DOHH2 (cell line): ENCODE data around the gene PRRT1.

Experiments used
- H3F3A ChIP-seq: fragments of 200-600 bp; sonication (generic), shearing (Covaris generic); 2 replicates; pipeline ENCODE4 v1.6.0; 2016; ENCODE audit warnings: antibody characterized with exemption, mild to moderate bottlenecking; ENCODE audit not compliant: control insufficient read depth, insufficient read depth
- H3K27ac ChIP-seq: fragments of 200-600 bp; sonication (generic); 2 replicates; pipeline ENCODE4 v1.5.1; 2014; ENCODE audit warnings: low read depth, mild to moderate bottlenecking, low read length, moderate library complexity
- H3K27me3 ChIP-seq: fragments of 200-600 bp; sonication (generic); 2 replicates; pipeline ENCODE4 v1.6.1; 2014; ENCODE audit warnings: mild to moderate bottlenecking, low read length, mixed read lengths; ENCODE audit not compliant: control insufficient read depth
- H3K36me3 ChIP-seq: fragments of 200-600 bp; sonication (generic); 2 replicates; pipeline ENCODE4 v1.6.1; 2014; ENCODE audit warnings: mild to moderate bottlenecking, low read length, moderate library complexity, mixed read lengths; ENCODE audit not compliant: control insufficient read depth
- H3K4me1 ChIP-seq: fragments of 200-600 bp; sonication (generic); 2 replicates; pipeline ENCODE4 v1.6.1; 2014; ENCODE audit warnings: mild to moderate bottlenecking, low read length, mixed read lengths; ENCODE audit not compliant: control insufficient read depth
- H3K4me2 ChIP-seq: fragments of 200-600 bp; sonication (generic); 2 replicates; pipeline ENCODE4 v1.6.0; 2014; ENCODE audit warnings: mild to moderate bottlenecking, low read length, moderate library complexity
- H3K4me3 ChIP-seq: fragments of 200-600 bp; sonication (generic); 2 replicates; pipeline ENCODE4 v1.5.1; 2014; ENCODE audit warnings: mild to moderate bottlenecking, low read length, mixed read lengths
- H3K79me2 ChIP-seq: fragments of 200-600 bp; sonication (generic); 2 replicates; pipeline ENCODE4 v1.6.1; 2014; ENCODE audit warnings: mild to moderate bottlenecking, low read length, mixed read lengths; ENCODE audit not compliant: control insufficient read depth
- H3K9me2 ChIP-seq: fragments of 200-600 bp; sonication (generic); replicated peaks from 2 replicates; pipeline ENCODE4 v1.6.1; 2014; ENCODE audit warnings: mild to moderate bottlenecking, low read length, mixed read lengths; ENCODE audit not compliant: control insufficient read depth
- H3K9me3 ChIP-seq: fragments of 200-600 bp; sonication (generic); 2 replicates; pipeline ENCODE4 v1.6.1; 2014; ENCODE audit warnings: antibody characterized with exemption, low read length, mixed read lengths; ENCODE audit not compliant: control insufficient read depth, insufficient read depth
- H4K20me1 ChIP-seq: fragments of 200-600 bp; sonication (generic); 2 replicates; pipeline ENCODE4 v1.6.0; 2014; ENCODE audit warnings: low read depth, mild to moderate bottlenecking, antibody characterized with exemption, low read length, moderate library complexity; ENCODE audit not compliant: control insufficient read depth, insufficient read depth
- EZH2phosphoT487 ChIP-seq: fragments of 200-600 bp; sonication (generic); IDR thresholded peaks from 2 replicates; pipeline ENCODE4 v1.6.1; 2017; ENCODE audit warnings: borderline replicate concordance, mild to moderate bottlenecking, antibody characterized with exemption, low read length, moderate library complexity, mixed read lengths
- TF ChIP-seq, protein P1 (sequence below): fragments of 200-600 bp; sonication (generic); IDR thresholded peaks from one replicate; pipeline ENCODE4 v1.5.1; 2014; ENCODE audit warnings: antibody characterized with exemption, mild to moderate bottlenecking, low read depth, low read length; ENCODE audit not compliant: poor library complexity, severe bottlenecking

PRRT1 gene

DNA sequence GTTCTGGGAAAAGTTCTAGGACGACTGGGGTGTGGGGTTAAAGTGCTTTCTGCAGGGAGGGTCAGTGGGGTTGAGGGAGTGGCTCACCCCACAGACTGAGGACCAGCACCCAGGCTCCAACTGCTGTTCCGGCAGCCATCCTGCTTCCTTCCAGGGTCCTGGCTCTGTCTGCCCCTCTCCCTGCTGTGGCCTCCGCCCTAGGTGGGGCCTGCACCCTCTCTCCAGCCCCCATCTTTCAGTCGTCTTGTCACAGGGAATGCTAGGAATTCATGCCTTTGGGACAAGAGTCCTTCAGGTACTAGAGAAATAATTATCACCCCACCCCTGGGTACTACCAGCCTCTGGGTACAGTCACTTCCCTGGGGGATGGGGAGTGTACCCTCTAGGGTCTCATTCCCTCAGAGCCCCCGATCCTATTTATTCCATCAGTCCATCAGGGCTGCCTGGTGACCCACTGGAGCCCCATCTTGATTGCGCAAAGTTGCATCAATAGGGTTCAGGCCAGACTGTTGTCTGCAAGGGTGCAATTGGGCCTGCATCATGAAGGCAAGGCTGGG is 32.4 kb upstream of the PRRT1 start, which contains the start of gene AGER:
Gene AGER, minus strand, starts transcription at position 170 of the 557 bp plus-strand sequence. Its CDS starts 31 bp downstream, at position 139.
- Histone ChIP-seq H3K27ac (no peak within 1 kb of the TSS), H3K79me2 (peaks cover 38% of the 10 kb centered on the region), H3K27me3 (no peaks in the 10 kb centered on the region), H3K4me3 (no peak within 1 kb of the TSS), H3K4me1 (peaks cover 47% of the 10 kb centered on the region), H3K36me3 (peaks cover 78% of the 10 kb centered on the region), H4K20me1 (no peaks in the 10 kb centered on the region), H3K9me3 (no peaks in the 10 kb centered on the region), H3F3A (peaks cover 4% of the 10 kb centered on the region; the same call in 1 of the 2 replicates), H3K9me2 (no peaks in the 10 kb centered on the region), H3K4me2 (no peak within 1 kb of the TSS)
- TF ChIP-seq, protein P1, sequence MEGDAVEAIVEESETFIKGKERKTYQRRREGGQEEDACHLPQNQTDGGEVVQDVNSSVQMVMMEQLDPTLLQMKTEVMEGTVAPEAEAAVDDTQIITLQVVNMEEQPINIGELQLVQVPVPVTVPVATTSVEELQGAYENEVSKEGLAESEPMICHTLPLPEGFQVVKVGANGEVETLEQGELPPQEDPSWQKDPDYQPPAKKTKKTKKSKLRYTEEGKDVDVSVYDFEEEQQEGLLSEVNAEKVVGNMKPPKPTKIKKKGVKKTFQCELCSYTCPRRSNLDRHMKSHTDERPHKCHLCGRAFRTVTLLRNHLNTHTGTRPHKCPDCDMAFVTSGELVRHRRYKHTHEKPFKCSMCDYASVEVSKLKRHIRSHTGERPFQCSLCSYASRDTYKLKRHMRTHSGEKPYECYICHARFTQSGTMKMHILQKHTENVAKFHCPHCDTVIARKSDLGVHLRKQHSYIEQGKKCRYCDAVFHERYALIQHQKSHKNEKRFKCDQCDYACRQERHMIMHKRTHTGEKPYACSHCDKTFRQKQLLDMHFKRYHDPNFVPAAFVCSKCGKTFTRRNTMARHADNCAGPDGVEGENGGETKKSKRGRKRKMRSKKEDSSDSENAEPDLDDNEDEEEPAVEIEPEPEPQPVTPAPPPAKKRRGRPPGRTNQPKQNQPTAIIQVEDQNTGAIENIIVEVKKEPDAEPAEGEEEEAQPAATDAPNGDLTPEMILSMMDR: no peak

DNA sequence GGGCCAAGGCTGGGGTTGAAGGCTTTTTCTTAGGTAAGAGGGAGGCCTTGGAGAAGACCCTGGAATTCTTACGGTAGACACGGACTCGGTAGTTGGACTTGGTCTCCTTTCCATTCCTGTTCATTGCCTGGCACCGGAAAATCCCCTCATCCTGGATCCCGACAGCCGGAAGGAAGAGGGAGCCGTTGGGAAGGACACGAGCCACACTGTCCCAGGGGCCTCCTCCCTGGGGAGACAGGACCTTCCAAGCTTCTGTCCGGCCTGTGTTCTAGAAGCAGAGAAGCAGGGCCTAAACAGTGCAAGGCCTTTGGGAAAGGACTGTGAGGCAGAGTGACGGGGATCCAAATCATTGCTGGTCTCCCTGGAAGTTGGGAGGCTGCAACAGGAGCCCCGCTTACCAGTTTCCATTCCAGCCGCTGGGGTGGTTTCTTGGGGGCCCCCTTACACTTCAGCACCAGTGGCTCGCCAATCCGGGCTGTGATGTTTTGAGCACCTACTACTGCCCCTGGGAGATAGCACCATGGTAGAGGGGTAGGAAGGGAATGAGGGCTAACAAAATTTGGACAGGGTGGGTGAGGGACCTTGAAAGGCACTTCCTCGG is 31.8 kb upstream of the PRRT1 start:
- no peak overlapping the region for H3K27ac ChIP-seq
- TF ChIP-seq, protein P1: no peak
- TF ChIP-seq EZH2phosphoT487: no peak
- H3K27me3 ChIP-seq: no peaks in the 10 kb centered on the region
- H3K79me2 ChIP-seq: peaks cover 38% of the 10 kb centered on the region
- H3K9me2 ChIP-seq: no peaks in the 10 kb centered on the region
- H3K4me2 ChIP-seq: no peak overlapping the region
- H3F3A ChIP-seq: peaks cover 4% of the 10 kb centered on the region; the same call in 1 of the 2 replicates
- H3K36me3 ChIP-seq: peaks cover 78% of the 10 kb centered on the region
- H3K9me3 ChIP-seq: no peaks in the 10 kb centered on the region
- H4K20me1 ChIP-seq: no peaks in the 10 kb centered on the region
- no peak overlapping the region for H3K4me3 ChIP-seq
- H3K4me1 ChIP-seq: peaks cover 42% of the 10 kb centered on the region

DNA sequence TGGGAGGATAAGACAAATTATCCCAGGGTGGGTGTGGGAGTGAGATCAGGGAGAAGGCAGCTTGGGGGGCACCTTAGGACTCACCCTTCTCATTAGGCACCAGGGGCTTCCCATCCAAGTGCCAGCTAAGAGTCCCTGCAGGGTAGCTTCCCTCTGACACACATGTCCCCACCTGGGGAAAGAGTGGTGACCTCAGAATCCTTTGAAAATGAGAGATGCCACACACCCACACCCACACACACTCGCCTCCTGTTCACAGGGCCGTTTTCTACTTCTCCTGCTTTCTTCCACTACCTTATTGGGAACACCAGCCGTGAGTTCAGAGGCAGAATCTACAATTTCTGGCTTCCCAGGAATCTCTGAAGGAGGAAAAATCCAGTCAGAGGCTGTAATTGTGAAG is 31.3 kb upstream of the PRRT1 start:
- no peaks in the 10 kb centered on the region for H4K20me1 ChIP-seq
- H3K4me3 ChIP-seq: no peak overlapping the region
- no peaks in the 10 kb centered on the region for H3K9me2 ChIP-seq
- no peaks in the 10 kb centered on the region for H3K27me3 ChIP-seq
- peaks cover 74% of the 10 kb centered on the region for H3K36me3 ChIP-seq
- peaks cover 37% of the 10 kb centered on the region for H3K4me1 ChIP-seq
- H3K4me2 ChIP-seq: no peak overlapping the region
- H3F3A ChIP-seq: peaks cover 4% of the 10 kb centered on the region; the same call in 1 of the 2 replicates
- H3K9me3 ChIP-seq: no peaks in the 10 kb centered on the region
- H3K79me2 ChIP-seq: peaks cover 34% of the 10 kb centered on the region
- no peak overlapping the region for H3K27ac ChIP-seq
- TF ChIP-seq EZH2phosphoT487: no peak
- TF ChIP-seq, protein P1: no peak
